HUES48 (cell line): ENCODE results near the gene CREG2.

ENCODE experiments used
- H3K27ac ChIP-seq: one replicate; pipeline ENCODE4 v1.7.0; 2013; ENCODE audit warnings: low read depth, low read length, inconsistent platforms
- H3K27me3 ChIP-seq: 2 replicates; pipeline ENCODE4 v1.6.1; 2013; ENCODE audit warnings: mild to moderate bottlenecking, low read length; ENCODE audit not compliant: control insufficient read depth, insufficient read depth
- H3K36me3 ChIP-seq: 2 replicates; pipeline ENCODE4 v1.6.1; 2013; ENCODE audit warnings: low read length; ENCODE audit not compliant: control insufficient read depth, insufficient read depth
- H3K4me1 ChIP-seq: 2 replicates; pipeline ENCODE4 v1.6.1; 2013; ENCODE audit warnings: mild to moderate bottlenecking, low read length; ENCODE audit not compliant: control insufficient read depth, insufficient read depth
- H3K4me3 ChIP-seq: 2 replicates; pipeline ENCODE4 v1.5.1; 2013; ENCODE audit warnings: mild to moderate bottlenecking, low read depth, low read length
- H3K9ac ChIP-seq: 2 replicates; pipeline ENCODE4 v1.6.1; 2013; ENCODE audit warnings: mild to moderate bottlenecking, low read depth, low read length, moderate library complexity
- H3K9me3 ChIP-seq: 2 replicates; pipeline ENCODE4 v1.6.1; 2013; ENCODE audit warnings: low read length; ENCODE audit not compliant: control insufficient read depth, insufficient read depth

Gene CREG2

DNA sequence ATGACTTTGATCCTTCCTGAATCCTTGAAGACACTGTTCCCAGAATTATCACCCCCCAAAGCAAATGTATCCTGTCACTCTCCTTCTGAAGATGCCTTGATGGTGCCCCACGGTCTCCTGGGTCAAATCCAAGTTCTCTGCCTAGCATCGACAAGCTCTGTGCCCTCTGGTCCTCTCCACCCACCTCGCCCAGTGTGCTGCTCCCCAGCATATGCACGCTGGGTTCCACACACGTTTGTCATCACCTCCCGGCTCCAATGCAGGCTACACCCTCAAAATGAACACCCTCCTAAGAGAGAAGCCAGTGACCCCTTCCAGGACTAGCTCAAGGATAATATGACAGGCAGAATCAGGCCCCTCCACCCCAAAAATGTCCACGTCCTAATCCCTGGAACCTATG, 39.5 kb upstream of the CREG2 start:
- H3K27me3 ChIP-seq, result no peaks in the 10 kb centered on the region
- no peak overlapping the region for H3K4me3 ChIP-seq
- H3K9ac ChIP-seq, result no peak overlapping the region
- no peaks in the 10 kb centered on the region for H3K9me3 ChIP-seq
- no peak overlapping the region for H3K27ac ChIP-seq
- no peaks in the 10 kb centered on the region for H3K4me1 ChIP-seq
- no peaks in the 10 kb centered on the region for H3K36me3 ChIP-seq

- Histone ChIP-seq H3K4me1 (no peaks in the 10 kb centered on the region), H3K4me3 (no peak overlapping the region), H3K9ac (no peak overlapping the region), H3K27me3 (no peaks in the 10 kb centered on the region), H3K36me3 (no peaks in the 10 kb centered on the region), H3K9me3 (no peaks in the 10 kb centered on the region), H3K27ac (no peak overlapping the region)
Observed at GRCh38 chr2:101420623-101421022, 33.3 kb upstream of the CREG2 start.

DNA sequence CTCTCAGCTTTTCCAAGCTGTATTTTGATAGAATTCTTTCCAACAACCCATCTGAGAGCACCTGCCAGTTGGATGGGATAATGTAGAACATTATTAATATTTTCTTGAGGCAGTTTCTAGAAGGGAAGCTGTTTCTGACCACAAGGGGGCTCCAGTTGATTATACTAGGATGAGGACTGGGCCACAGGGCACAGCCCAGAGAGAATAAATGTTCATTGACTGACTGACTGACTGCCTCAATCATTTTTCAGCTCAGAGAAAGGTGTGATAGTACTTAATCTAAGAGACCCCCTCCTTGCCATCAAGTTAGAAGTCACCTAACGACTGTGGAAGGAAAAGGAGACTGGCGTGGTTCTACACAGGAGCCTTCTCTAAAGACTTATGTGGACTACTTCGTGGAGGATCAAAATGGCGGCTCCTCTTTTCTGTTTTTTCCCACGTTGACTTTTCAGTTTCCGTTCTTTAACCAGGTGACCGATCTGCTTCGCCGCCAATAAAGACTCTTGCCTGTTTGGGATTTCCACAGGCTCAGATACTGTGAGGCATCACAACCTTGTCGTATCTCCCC, 31.9 kb upstream of the CREG2 start:
- Histone ChIP-seq H3K9me3 (no peaks in the 10 kb centered on the region), H3K9ac (no peak overlapping the region), H3K27ac (no peak overlapping the region), H3K27me3 (no peaks in the 10 kb centered on the region), H3K36me3 (no peaks in the 10 kb centered on the region), H3K4me3 (no peak overlapping the region), H3K4me1 (no peaks in the 10 kb centered on the region)

GRCh38 chr2:101418460-101419095, 31.3 kb upstream of the CREG2 start:
- Histone ChIP-seq H3K27me3 (no peaks in the 10 kb centered on the region), H3K27ac (no peak overlapping the region), H3K4me1 (no peaks in the 10 kb centered on the region), H3K9ac (no peak overlapping the region), H3K9me3 (no peaks in the 10 kb centered on the region), H3K36me3 (no peaks in the 10 kb centered on the region), H3K4me3 (no peak overlapping the region)

- no peak overlapping the region for H3K4me3 ChIP-seq
- H3K27me3 ChIP-seq, result no peaks in the 10 kb centered on the region
- H3K27ac ChIP-seq, result no peak overlapping the region
- H3K4me1 ChIP-seq, result no peaks in the 10 kb centered on the region
- H3K36me3 ChIP-seq, result no peaks in the 10 kb centered on the region
- H3K9ac ChIP-seq, result no peak overlapping the region
- no peaks in the 10 kb centered on the region for H3K9me3 ChIP-seq
Observed at GRCh38 chr2:101416609-101417008, 29.3 kb upstream of the CREG2 start.

GRCh38 chr2:101415884-101416283, 28.6 kb upstream of the CREG2 start:
- Histone ChIP-seq H3K36me3 (no peaks in the 10 kb centered on the region), H3K4me3 (no peak overlapping the region), H3K27me3 (no peaks in the 10 kb centered on the region), H3K9me3 (no peaks in the 10 kb centered on the region), H3K9ac (no peak overlapping the region), H3K27ac (no peak overlapping the region), H3K4me1 (no peaks in the 10 kb centered on the region)

GRCh38 chr2:101415220-101415619, 27.9 kb upstream of the CREG2 start:
- Histone ChIP-seq H3K36me3 (no peaks in the 10 kb centered on the region), H3K4me1 (no peaks in the 10 kb centered on the region), H3K27me3 (no peaks in the 10 kb centered on the region), H3K27ac (no peak overlapping the region), H3K4me3 (no peak overlapping the region), H3K9ac (no peak overlapping the region), H3K9me3 (no peaks in the 10 kb centered on the region)

GRCh38 chr2:101412092-101412694, 24.9 kb upstream of the CREG2 start:
- Histone ChIP-seq H3K27ac (no peak overlapping the region), H3K36me3 (no peaks in the 10 kb centered on the region), H3K9ac (no peak overlapping the region), H3K27me3 (no peaks in the 10 kb centered on the region), H3K4me3 (no peak overlapping the region), H3K4me1 (no peaks in the 10 kb centered on the region), H3K9me3 (no peaks in the 10 kb centered on the region)

DNA sequence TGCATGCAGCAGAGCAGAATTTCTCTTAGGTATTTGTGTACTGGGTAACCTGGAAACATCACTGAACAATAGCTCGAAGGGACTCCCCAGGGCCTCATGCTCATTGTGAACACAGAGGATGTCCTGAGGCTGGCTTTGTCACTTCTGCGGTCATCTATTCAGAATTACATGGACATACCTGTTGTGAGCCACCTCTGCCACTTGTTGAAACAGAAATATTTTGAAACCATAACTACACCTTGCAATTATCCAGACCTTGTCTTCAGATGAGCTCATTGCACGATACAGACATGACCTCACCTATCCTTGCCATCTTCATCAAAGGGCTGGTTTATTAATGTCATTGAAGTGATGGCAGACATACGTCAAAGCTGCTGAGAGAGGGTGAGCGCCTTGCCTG, 23.4 kb upstream of the CREG2 start:
- Histone ChIP-seq H3K27ac (no peak overlapping the region), H3K9ac (no peak overlapping the region), H3K36me3 (no peaks in the 10 kb centered on the region), H3K9me3 (no peaks in the 10 kb centered on the region), H3K4me1 (no peaks in the 10 kb centered on the region; the same call in 1 of the 2 replicates), H3K27me3 (no peaks in the 10 kb centered on the region), H3K4me3 (no peak overlapping the region)

- Histone ChIP-seq H3K27me3 (no peaks in the 10 kb centered on the region), H3K4me3 (no peak overlapping the region)
Observed at GRCh38 chr2:101410114-101410513, 22.8 kb upstream of the CREG2 start.

DNA sequence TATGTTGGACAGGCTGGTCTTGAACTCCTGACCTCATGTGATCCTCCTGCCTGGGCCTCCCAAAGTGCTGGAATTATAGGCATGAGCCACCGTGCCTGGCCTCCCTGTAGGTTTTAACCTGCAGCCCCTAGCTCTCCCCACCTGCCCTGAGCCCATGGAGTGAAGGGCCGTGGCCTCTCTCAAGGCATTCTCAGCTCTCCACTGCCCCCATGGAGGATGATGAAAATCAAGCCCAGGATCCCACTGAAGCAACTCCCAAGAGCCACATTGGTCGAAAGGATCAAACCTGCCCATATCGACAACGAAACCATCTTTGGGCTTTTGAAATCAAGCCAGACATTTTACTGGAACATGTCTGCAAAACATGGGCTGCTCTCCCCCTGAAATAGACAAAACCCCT, 22.4 kb upstream of the CREG2 start:
- H3K9me3 ChIP-seq, result no peaks in the 10 kb centered on the region
- no peak overlapping the region for H3K9ac ChIP-seq
- H3K27me3 ChIP-seq, result no peaks in the 10 kb centered on the region
- no peak overlapping the region for H3K4me3 ChIP-seq
- H3K36me3 ChIP-seq, result no peaks in the 10 kb centered on the region
- H3K27ac ChIP-seq, result no peak overlapping the region
- H3K4me1 ChIP-seq, result no peaks in the 10 kb centered on the region; the same call in 1 of the 2 replicates

More at GRCh38 chr2:101410114-101410513, 22.8 kb upstream of the CREG2 start:
- no peaks in the 10 kb centered on the region; the same call in 1 of the 2 replicates for H3K4me1 ChIP-seq
- H3K36me3 ChIP-seq, result no peaks in the 10 kb centered on the region
- no peak overlapping the region for H3K27ac ChIP-seq
- H3K9ac ChIP-seq, result no peak overlapping the region
- no peaks in the 10 kb centered on the region for H3K9me3 ChIP-seq
